Measurements from ENCODE around the gene ZNF668. TPM values are rescaled to one million over a fixed set of nuclear protein-coding genes. Genes with fewer than 3 reads are reported as not detected.
A peak's percentile ranks its signal among the peaks of the same experiment; 100 is the strongest.
"Not testable (repeated sequence)": the region's sequence is repeated elsewhere in the genome, so short reads cannot be mapped to it uniquely, and the experiment has no call there.

Gene ZNF668
- total RNA-seq, 4 donors from 2014 or later, result 10.0 to 19.2 (median 12.6) TPM

- DNase-seq (ENCODE audit: low spot score in 2 of 2), result no peak
- no peak for TF ChIP-seq POLR2A (IDR thresholded peaks at IDR 0.05)
- no peak for TF ChIP-seq CTCF (IDR thresholded peaks at IDR 0.05)
- intact Hi-C loops (cut with DNase I; ENCODE audit: low total_unique reads), result no loop called here
- WGBS, 2 donors, result 45 to 51% methylated on average over 34 to 45 of the region's 57 CpGs
- peak overlapping the region; percentile 91 for H3K4me3 ChIP-seq (ENCODE audit: low read depth, poor library complexity, severe bottlenecking)
These were observed 34.9 kb upstream of the ZNF668 start for GRCh38 chr16:31108794-31109558.

GRCh38 chr16:31108035-31108793, 34.2 kb upstream of the ZNF668 start, which contains the start of gene BCKDK:
TSS of gene BCKDK (plus strand) at chr16:31108386. CDS start at chr16:31109224, 838 bp downstream.
- WGBS, 2 donors, result 6 to 20% methylated on average over 12 to 34 of the region's 68 CpGs
- intact Hi-C loops (cut with DNase I; ENCODE audit: low total_unique reads), result no loop called here
- no peak for TF ChIP-seq CTCF (IDR thresholded peaks at IDR 0.05)
- TF ChIP-seq POLR2A (IDR thresholded peaks at IDR 0.05), result no peak
- peak within 1 kb of the TSS; percentile 91 for H3K4me3 ChIP-seq (ENCODE audit: low read depth, poor library complexity, severe bottlenecking)
- peak in 1 of 2 donors; percentile 94 for DNase-seq (ENCODE audit: low spot score in 2 of 2)

- TF ChIP-seq POLR2A (IDR thresholded peaks at IDR 0.05) (no peak), CTCF (IDR thresholded peaks at IDR 0.05) (no peak)
- DNase-seq (ENCODE audit: low spot score in 2 of 2), result no peak
- WGBS, 2 donors, result 92 to 93% methylated on average over 6 of the region's 6 CpGs
- intact Hi-C loops (cut with DNase I; ENCODE audit: low total_unique reads), result no loop called here
- no peak overlapping the region for H3K4me3 ChIP-seq (ENCODE audit: low read depth, poor library complexity, severe bottlenecking)
These were observed 33.4 kb upstream of the ZNF668 start for GRCh38 chr16:31107465-31107867.

GRCh38 chr16:31106509-31107464, 32.7 kb upstream of the ZNF668 start:
- no peak overlapping the region for H3K4me3 ChIP-seq (ENCODE audit: low read depth, poor library complexity, severe bottlenecking)
- no peak for DNase-seq (ENCODE audit: low spot score in 2 of 2)
- intact Hi-C loops (cut with DNase I; ENCODE audit: low total_unique reads), result no loop called here
- WGBS, 2 donors, result 89 to 92% methylated on average over 28 of the region's 28 CpGs
- TF ChIP-seq CTCF (IDR thresholded peaks at IDR 0.05) (no peak), POLR2A (IDR thresholded peaks at IDR 0.05) (no peak)

DNA sequence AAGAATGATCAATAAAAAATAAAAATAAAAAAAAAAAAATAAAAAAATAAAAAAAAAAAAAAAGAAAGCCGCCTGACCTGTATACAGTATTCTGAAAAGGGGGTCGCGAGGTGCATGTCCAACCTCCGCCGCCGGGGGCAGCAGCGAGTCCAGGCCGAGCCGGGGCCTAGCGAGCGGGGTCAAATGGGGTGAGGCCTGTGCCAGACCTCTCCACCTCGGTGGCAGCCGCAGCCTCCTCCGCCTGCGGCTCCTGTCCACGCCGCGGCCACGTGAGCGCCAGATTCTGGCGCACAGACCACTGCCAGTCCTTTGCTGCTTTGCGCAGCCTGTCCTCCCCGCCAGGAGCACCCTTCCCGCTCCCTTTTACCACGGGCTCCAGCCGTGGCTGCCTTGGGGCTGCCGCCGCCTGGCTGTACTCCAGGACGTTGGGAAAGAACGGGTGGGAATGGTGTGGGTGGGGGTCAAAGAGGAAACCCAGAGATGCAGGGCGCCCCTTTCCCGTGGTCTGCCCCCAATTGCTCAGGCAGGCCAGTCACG, 31.7 kb upstream of the ZNF668 start:
- 10% methylated on average over 33 of the region's 33 CpGs for WGBS, 2 donors
- no peak overlapping the region for H3K4me3 ChIP-seq (ENCODE audit: low read depth, poor library complexity, severe bottlenecking)
- intact Hi-C loops (cut with DNase I; ENCODE audit: low total_unique reads), result no loop called here
- TF ChIP-seq CTCF (IDR thresholded peaks at IDR 0.05), result peak in 1 of 3 donors; percentile 95
- no peak for TF ChIP-seq POLR2A (IDR thresholded peaks at IDR 0.05)
- DNase-seq (ENCODE audit: low spot score in 2 of 2), result peak; percentile 83 to 98

- 87 to 89% methylated on average over 13 of the region's 13 CpGs for WGBS, 2 donors
- H3K4me3 ChIP-seq (ENCODE audit: low read depth, poor library complexity, severe bottlenecking); DNase-seq (ENCODE audit: low spot score in 2 of 2); intact Hi-C loops (cut with DNase I; ENCODE audit: low total_unique reads): not testable (repeated sequence)
These were observed 27.0 kb upstream of the ZNF668 start for GRCh38 chr16:31100876-31101641.
